GM23338 (cell line): ENCODE results near the gene PAX2. TPM values are rescaled to one million over a fixed set of nuclear protein-coding genes. Genes with fewer than 3 reads are reported as not detected.

Source experiments
- ATAC-seq: fragments of 200-7000 bp; cut with Tn5 transposase; 3 replicates; pipeline ENCODE4 v1.9.1; 2020
- DNase-seq: peaks from one replicate; pipeline ENCODE4 v3.0.0-alpha.2; 2015; ENCODE audit warnings: low spot score
- H2AFZ ChIP-seq: fragments of 200-600 bp; sonication (generic); 2 replicates; pipeline ENCODE4 v1.8.0; 2016; ENCODE audit warnings: antibody characterized with exemption, mild to moderate bottlenecking, moderate library complexity
- H3F3A ChIP-seq: fragments of 200-600 bp; sonication (generic); replicated peaks from 2 replicates; pipeline ENCODE4 v1.8.0; 2017; ENCODE audit warnings: antibody characterized with exemption, mixed run types, low read depth
- H3K27ac ChIP-seq: fragments of 200-600 bp; sonication (generic); 2 replicates; pipeline ENCODE4 v1.6.1; 2016; ENCODE audit warnings: low read depth
- H3K27me3 ChIP-seq: fragments of 200-600 bp; sonication (generic); 2 replicates; pipeline ENCODE4 v1.8.0; 2016; ENCODE audit warnings: mild to moderate bottlenecking, mixed run types, moderate library complexity; ENCODE audit not compliant: insufficient read depth
- H3K36me3 ChIP-seq: fragments of 200-600 bp; sonication (generic); 2 replicates; pipeline ENCODE4 v1.8.0; 2016; ENCODE audit warnings: mild to moderate bottlenecking; ENCODE audit not compliant: insufficient read depth
- H3K4me1 ChIP-seq: fragments of 200-600 bp; sonication (generic); 2 replicates; pipeline ENCODE4 v1.8.0; 2016; ENCODE audit warnings: mild to moderate bottlenecking, moderate library complexity; ENCODE audit not compliant: insufficient read depth
- H3K4me2 ChIP-seq: fragments of 200-600 bp; sonication (generic); 2 replicates; pipeline ENCODE4 v1.7.1; 2017; ENCODE audit warnings: mixed run types
- H3K4me3 ChIP-seq: fragments of 200-600 bp; sonication (generic); 2 replicates; pipeline ENCODE4 v1.6.1; 2016; ENCODE audit warnings: mixed run types
- H3K79me2 ChIP-seq: fragments of 200-600 bp; sonication (generic); replicated peaks from 2 replicates; pipeline ENCODE4 v1.8.0; 2017; ENCODE audit warnings: mild to moderate bottlenecking; ENCODE audit not compliant: insufficient read depth
- H3K9me2 ChIP-seq: fragments of 200-600 bp; sonication (generic); 2 replicates; pipeline ENCODE4 v1.8.0; 2017; ENCODE audit not compliant: insufficient read depth
- H4K20me1 ChIP-seq: fragments of 200-600 bp; sonication (generic); replicated peaks from 2 replicates; pipeline ENCODE4 v1.8.0; 2017; ENCODE audit warnings: mild to moderate bottlenecking; ENCODE audit not compliant: insufficient read depth
- H3K27ac Mint-ChIP-seq: 2 replicates; pipeline ENCODE4 v1.8.0; 2020; ENCODE audit warnings: inconsistent platforms, mild to moderate bottlenecking, moderate library complexity, mixed read lengths
- H3K27me3 Mint-ChIP-seq: 3 replicates; pipeline ENCODE4 v1.8.0; 2022; ENCODE audit warnings: low read depth, mild to moderate bottlenecking, moderate library complexity, mixed read lengths, inconsistent platforms; ENCODE audit not compliant: insufficient read depth, poor library complexity
- H3K36me3 Mint-ChIP-seq: 3 replicates; pipeline ENCODE4 v1.8.0; 2021; ENCODE audit warnings: low read depth, mild to moderate bottlenecking, inconsistent platforms, moderate library complexity, mixed read lengths
- H3K4me1 Mint-ChIP-seq: 3 replicates; pipeline ENCODE4 v1.8.0; 2020; ENCODE audit warnings: mild to moderate bottlenecking, inconsistent platforms, mixed read lengths
- H3K4me3 Mint-ChIP-seq: 3 replicates; pipeline ENCODE4 v1.8.0; 2021; ENCODE audit warnings: moderate library complexity, mild to moderate bottlenecking, inconsistent platforms, mixed read lengths
- H3K9me3 Mint-ChIP-seq: 3 replicates; pipeline ENCODE4 v1.8.0; 2020; ENCODE audit warnings: moderate library complexity, mild to moderate bottlenecking, inconsistent platforms, mixed read lengths
- CTCF ChIP-seq, 2 experiments: fragments of 200-600 bp in 1 of 2; sonication (generic) in 1 of 2; conservative IDR thresholded peaks; 2 replicates each; pipeline versions ENCODE4 v1.5.1 to v1.6.1; 2016 to 2017; ENCODE audit warnings: antibody characterized with exemption in 2 of 2, low read depth in 2 of 2, mild to moderate bottlenecking in 2 of 2, moderate library complexity in 1 of 2
- ETS1 ChIP-seq: IDR thresholded peaks from 2 replicates; pipeline ENCODE4 v1.6.1; 2016; ENCODE audit warnings: antibody characterized with exemption
- EZH2 ChIP-seq: fragments of 200-600 bp; sonication (generic); IDR thresholded peaks from one replicate; pipeline ENCODE4 v1.8.0; 2017; ENCODE audit warnings: antibody characterized with exemption, mild to moderate bottlenecking, low read depth; ENCODE audit not compliant: unreplicated experiment
- EZH2phosphoT487 ChIP-seq: fragments of 200-600 bp; sonication (generic); IDR thresholded peaks from one replicate; pipeline ENCODE4 v1.8.1; 2018; ENCODE audit warnings: antibody characterized with exemption; ENCODE audit not compliant: unreplicated experiment
- JUNB ChIP-seq: IDR thresholded peaks from one replicate; pipeline ENCODE4 v1.6.1; 2016; ENCODE audit warnings: antibody characterized with exemption; ENCODE audit not compliant: unreplicated experiment
- NANOG ChIP-seq: IDR thresholded peaks from 2 replicates; pipeline ENCODE4 v1.6.1; 2016; ENCODE audit warnings: antibody characterized with exemption, borderline replicate concordance
- POLR2AphosphoS5 ChIP-seq: IDR thresholded peaks from 2 replicates; pipeline ENCODE4 v1.6.1; 2016; ENCODE audit warnings: antibody characterized with exemption, low read depth
- REST ChIP-seq: IDR thresholded peaks from one replicate; pipeline ENCODE4 v1.6.1; 2018; ENCODE audit warnings: antibody characterized with exemption; ENCODE audit not compliant: unreplicated experiment
- STAT1 ChIP-seq: IDR thresholded peaks from one replicate; pipeline ENCODE4 v1.6.1; 2016; ENCODE audit warnings: antibody characterized with exemption; ENCODE audit not compliant: unreplicated experiment
- ZNF114 ChIP-seq: fragments of 250-450 bp; sonication (Bioruptor Pico); IDR thresholded peaks from 2 replicates; pipeline ENCODE4 v1.5.0; 2020; ENCODE audit warnings: mild to moderate bottlenecking, moderate library complexity
- ZNF331 ChIP-seq: fragments of 250-450 bp; sonication (Bioruptor Pico); IDR thresholded peaks from 2 replicates; pipeline ENCODE4 v1.5.0; 2020; ENCODE audit warnings: low read depth, mild to moderate bottlenecking, moderate library complexity
- ZNF462 ChIP-seq: fragments of 250-450 bp; sonication (Bioruptor Pico); IDR thresholded peaks from 2 replicates; pipeline ENCODE4 v1.5.0; 2020; ENCODE audit warnings: mild to moderate bottlenecking, moderate library complexity
- polyA plus RNA-seq: library from polyadenylated mRNA; unstranded; fragments of >200 nt; fragmentation: Nextera tagmentation; extraction: Ambion mirVana; gene quantifications from 2 replicates; pipeline ENCODE4 v1.2.1, GENCODE V29; 2016
- total RNA-seq: library from RNA; depleted of rRNA; stranded (reverse); fragments of >200 nt; shearing (Covaris generic); gene quantifications from 2 replicates; pipeline ENCODE4 v1.2.3, GENCODE V29; 2014

Gene PAX2
- total and polyA plus RNA-seq, 2 experiments from 2014 or later: not detected

- Mint-ChIP-seq H3K4me1 (peaks cover 23% of the 10 kb centered on the region), H3K36me3 (no peaks in the 10 kb centered on the region), H3K27ac (no peak overlapping the region), H3K9me3 (no peaks in the 10 kb centered on the region), H3K4me3 (no peak overlapping the region), H3K27me3 (peaks cover 21% of the 10 kb centered on the region)
- ATAC-seq (no peak), DNase-seq (no peak)
- Histone ChIP-seq H3K79me2 (no peaks in the 10 kb centered on the region), H3K4me1 (no peaks in the 10 kb centered on the region), H2AFZ (peak overlapping the region; percentile 18; the same call in 1 of the 2 replicates), H3K9me2 (no peaks in the 10 kb centered on the region), H4K20me1 (no peaks in the 10 kb centered on the region), H3K4me3 (no peak overlapping the region), H3K27ac (no peak overlapping the region), H3K36me3 (no peaks in the 10 kb centered on the region), H3K4me2 (no peak overlapping the region), H3F3A (no peaks in the 10 kb centered on the region), H3K27me3 (peaks cover 26% of the 10 kb centered on the region)
- no peak for TF ChIP-seq CTCF (conservative IDR thresholded peaks at IDR 0.05; ENCODE audit: low read depth in 2 of 2)
- no peak for TF ChIP-seq ZNF114 (CRISPR knock-in tag)
- TF ChIP-seq STAT1: no peak
- TF ChIP-seq REST: no peak
- TF ChIP-seq ZNF462 (CRISPR knock-in tag): no peak
- no peak for TF ChIP-seq EZH2phosphoT487
- no peak for TF ChIP-seq EZH2
- TF ChIP-seq POLR2AphosphoS5: no peak
- TF ChIP-seq NANOG: no peak
- TF ChIP-seq JUNB: no peak
- TF ChIP-seq ETS1: no peak
- TF ChIP-seq ZNF331 (CRISPR knock-in tag): no peak
These were observed 69.5 kb downstream of the PAX2 start for GRCh38 chr10:100814751-100815474.
